Right forelimb (tissue), 1 donor: ENCODE results near the gene CCDC192.

Experiments
- DNase-seq: peaks from one replicate; pipeline ENCODE4 v3.0.0-alpha.2; 2018

The CCDC192 gene

GRCh38 chr5:127930311-127930710 is 227.1 kb downstream of the CCDC192 start:
- DNase-seq: no peak

DNA sequence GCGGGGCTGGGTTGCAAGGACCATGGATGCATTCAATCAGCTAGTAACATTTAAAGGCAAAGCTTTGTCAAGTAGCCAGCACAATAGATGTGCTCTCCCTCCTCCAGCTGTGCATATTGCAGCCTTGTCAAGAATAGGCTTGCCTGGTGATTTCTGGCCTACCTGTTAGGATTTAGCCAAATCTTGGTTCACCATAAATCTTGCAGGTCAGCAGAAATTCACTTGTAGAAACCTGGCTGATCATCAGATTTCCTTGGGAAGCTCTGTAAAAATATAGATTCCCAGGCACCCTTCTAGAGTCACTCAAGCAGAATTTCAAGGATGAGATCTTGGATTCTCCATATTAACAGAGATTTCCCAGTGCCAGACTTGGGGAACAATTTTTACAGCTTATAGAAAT is 228.2 kb downstream of the CCDC192 start:
- no peak for DNase-seq

- no peak for DNase-seq
Measured at GRCh38 chr5:127933348-127933747, 230.2 kb downstream of the CCDC192 start.

DNA sequence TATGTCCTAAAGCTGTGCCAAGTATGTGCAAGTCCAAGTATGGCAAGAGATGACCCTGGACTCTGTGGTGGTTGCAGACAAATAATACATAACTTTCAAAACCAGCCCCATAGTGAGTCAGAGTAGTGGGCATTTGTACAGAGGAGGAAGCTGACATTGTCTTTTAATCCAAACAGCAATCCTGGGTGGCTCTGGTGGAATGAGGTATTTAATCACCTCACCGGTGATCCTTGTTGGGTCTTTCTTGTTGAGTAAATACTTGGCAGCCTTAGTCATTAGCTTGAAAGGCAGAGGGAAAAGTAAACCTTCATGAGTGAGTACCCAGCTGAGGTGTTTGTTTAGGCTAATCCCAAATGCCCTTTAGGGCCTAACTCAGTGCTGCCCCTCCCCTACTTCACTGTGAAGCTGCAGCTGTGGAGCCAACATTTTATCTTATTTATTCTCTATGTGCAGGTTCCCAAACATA is 231.6 kb downstream of the CCDC192 start:
- no peak for DNase-seq

DNA sequence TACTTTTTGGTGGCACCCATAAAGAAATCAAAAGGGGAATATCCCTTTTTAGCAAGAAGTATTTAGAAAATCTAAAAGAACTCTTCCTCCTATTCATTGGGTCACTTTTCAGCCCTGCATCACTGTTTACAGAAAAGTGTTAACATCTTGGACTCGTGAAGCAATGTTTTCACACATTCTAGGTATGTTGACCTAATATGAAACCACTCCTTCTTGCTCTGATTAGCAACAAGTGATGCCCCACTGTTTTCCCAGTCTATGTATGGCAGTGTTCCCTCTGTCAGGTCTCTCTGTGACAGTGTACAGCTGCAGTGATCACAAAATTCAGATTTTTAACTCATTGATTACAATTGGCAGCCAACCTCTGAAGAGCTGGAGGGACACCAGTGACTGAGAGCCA is 232.2 kb downstream of the CCDC192 start:
- DNase-seq: no peak

DNA sequence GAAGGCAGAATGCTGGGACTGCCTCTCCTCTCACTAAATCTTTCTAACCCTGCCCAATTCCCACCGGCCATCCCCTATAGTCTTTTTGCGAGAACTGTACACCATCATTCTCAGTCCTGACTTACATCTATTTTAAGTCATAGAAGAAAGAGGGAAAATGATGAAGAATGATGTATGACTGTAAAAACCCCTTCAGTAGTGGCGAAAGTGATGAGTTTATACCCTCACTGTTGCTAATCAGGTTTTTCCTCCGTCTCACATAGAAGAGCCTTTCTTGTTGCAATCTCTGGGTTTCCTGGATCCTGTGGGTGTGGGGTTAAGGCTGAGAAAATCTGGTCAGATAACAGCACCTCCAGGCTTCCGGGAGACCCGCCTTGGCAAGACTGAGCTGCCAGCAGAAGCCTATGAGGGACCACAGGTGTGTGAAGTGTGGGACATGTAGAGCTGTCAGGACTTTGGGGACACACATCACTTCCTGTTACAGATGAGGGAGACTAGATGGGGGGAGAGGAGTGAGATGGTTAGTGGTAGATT is 233.3 kb downstream of the CCDC192 start:
- DNase-seq: no peak

DNA sequence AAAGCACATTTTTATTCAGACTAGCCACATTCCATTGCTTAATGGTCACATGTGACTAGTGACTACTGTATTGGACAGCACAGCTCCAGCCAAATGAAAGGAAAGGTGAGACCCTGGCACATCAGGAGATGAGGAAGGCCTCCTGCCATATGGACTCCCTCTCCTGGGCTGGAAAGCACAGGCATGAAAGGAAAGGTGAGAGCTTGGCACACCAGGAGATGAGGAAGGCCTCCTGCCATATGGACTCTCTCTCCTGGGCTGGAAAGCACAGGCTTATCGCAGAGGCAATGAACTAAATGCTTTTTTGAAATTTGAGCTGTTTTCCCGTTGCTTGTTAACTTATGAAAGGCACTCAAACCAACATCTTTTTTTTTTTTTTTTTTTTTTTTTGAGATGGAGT is 235.6 kb downstream of the CCDC192 start:
- no peak for DNase-seq

DNA sequence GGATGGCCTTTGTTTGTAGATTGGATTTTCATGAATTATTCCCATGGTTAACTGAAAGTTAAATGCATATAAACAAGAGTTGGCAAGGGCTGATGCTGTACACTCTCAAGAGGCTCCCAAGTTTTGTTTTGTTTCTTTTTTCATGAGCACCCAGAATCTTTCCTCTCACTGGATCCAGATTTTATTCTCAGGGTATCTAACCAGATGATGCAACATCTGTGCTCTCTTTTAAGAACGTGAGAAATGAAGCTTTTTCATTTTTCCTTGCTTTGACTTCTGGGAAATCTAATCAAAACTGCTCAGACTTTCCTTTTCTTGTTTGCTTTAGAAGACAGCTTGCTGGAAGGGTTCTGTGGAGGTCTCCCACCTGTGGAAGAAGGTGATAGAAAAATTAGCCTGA is 237.7 kb downstream of the CCDC192 start:
- no peak for DNase-seq

DNA sequence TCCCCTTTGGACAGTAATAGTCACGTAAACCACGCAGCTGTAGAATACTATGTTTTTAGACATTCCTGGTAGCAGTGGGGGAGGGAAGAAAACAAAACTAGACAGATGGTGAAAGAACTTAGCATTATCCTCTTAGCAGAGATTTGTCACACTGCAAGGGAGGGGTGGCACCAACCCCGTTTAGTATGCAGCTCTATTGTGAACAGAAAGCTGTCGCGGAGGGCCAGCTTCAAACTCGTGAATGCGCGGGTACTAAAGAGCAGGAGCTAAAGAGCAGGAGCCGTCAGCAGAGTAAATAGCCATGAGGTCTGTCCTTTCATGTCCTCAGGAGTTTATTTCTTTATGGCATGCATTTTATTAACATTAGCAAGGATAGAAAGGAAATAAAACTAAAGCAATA is 238.5 kb downstream of the CCDC192 start:
- DNase-seq: no peak

DNA sequence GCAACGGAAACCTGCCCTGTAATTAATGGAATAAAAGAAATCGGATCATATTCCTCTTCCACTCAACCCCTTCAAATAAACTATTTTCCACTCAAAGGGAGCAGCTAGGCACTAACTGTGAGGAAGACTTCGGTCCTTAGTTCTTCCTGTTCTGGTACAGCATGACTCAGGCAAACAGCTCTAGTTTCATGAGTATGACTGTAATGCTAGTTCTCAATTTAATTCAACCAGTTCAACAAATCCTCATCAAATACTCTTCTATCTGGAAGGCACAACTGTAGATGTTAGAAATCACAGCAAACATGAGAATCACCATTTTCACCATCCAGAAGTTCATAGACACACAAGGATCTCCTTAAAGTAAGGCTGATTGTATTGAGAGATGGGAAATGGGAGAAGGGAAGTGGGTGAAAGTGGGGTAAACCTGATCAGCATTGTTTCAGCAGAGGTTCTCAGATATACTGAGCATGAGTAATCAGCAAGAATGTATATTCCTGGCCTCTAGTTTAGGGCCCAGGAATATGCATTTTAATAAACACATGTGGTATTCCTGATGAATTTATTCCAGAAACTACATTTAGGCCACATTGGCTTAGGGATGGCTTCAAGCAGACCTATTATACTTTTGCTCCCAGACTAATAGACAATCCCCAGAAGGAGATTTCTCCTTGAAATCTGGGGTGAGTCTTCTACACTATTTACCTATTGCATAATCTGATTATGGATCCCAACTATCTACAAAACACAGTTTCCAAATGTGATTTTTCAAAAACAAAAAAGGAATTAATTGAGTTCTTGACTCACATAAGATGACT is 239.3 kb downstream of the CCDC192 start:
- DNase-seq: no peak

DNA sequence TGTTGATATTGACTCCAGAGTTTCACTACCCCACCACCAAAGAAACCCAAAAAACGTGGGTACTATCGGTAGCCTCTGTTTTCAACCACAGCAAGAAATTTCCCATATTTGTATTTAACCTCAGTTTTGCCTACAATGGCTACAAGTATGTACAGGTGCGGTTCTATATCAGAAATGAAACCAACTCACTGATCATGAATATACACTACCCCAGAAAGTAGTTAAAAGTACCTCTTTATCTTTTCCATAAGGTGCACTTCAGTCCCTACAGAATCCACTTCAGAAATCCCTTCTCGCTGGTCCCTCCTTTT is 239.8 kb downstream of the CCDC192 start:
- no peak for DNase-seq

- DNase-seq: no peak
Measured at GRCh38 chr5:127944125-127944524, 240.9 kb downstream of the CCDC192 start.

- no peak for DNase-seq
Measured at GRCh38 chr5:127947941-127948340, 244.8 kb downstream of the CCDC192 start.

- no peak for DNase-seq
Measured at GRCh38 chr5:127950707-127951391, 247.7 kb downstream of the CCDC192 start.

DNA sequence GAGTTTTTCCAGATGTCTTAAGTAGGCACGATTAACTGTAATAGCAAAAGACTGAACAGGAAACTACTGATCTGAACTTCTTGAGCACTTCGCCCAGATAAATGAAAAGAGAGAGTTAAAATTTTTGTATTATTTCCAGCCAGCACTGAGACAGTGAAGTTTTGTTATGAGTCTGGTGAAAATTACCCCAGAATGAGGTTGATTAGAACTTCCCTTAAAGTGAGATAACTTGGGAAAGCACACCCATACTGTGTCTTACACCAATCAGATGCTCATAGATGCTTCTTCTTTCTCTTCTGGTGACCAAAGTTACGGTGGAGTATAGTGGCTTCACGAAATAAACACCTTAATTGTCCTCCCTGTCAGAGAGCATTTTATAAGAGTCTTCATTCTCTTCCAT is 248.6 kb downstream of the CCDC192 start:
- no peak for DNase-seq

- DNase-seq: no peak
Measured at GRCh38 chr5:127957183-127957582, 254.0 kb downstream of the CCDC192 start.

DNA sequence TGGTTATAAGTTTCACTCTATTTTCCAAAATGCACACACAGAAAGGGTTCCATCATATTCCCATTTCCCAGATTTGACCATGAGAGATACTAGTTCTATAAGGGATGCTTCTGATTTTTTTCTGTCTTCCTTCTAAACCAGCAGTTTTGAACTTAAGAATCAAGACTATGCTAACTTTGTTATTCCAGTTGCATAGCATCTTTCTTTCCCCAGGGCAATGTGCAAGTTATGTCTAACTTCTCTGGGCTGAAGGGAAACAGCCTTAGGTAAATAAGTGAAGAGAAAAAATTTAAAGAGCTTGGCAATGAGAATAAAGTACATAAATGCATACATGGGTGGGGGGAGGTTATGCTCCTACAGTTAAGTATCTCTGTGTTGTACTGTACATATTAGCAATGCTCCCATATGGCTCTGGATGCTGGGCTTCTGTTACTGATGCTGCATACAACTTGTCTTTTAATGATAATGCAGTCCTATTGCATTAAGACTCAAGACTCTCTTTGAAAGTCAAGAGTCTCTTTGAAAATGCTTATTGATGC is 254.6 kb downstream of the CCDC192 start:
- DNase-seq: no peak

GRCh38 chr5:127958421-127959011 is 255.3 kb downstream of the CCDC192 start:
- no peak for DNase-seq

DNA sequence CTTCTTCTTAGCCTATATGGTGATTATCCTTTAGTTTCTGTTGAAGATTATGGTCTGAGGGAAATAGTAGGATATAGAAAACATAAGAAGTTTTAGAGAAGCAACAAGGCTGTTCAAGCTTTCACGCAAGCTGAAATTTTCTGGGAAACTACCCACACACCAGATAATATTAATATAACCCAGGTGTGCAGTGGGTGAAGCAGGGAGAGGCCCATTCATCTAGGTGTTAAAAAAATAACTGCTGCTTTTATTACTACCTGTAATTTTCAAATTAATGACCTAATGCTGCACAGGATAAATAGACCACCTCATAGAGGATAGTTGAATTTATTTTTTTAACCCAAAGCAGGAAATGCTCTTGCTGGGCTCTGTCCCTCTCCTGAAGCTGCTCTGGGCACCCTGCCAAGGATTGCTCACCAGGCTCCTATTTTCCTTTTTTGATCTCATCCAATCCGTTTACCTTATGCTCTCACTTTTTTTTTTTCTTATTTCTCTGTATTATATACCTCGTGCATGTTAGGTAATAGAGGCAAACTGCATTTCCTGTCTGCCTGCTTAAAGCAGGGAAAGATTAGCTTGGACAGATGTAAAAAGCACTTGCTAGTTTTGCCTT is 256.1 kb downstream of the CCDC192 start:
- peak; percentile 58 for DNase-seq

- no peak for DNase-seq
Measured at GRCh38 chr5:127960270-127960691, 257.1 kb downstream of the CCDC192 start.

DNA sequence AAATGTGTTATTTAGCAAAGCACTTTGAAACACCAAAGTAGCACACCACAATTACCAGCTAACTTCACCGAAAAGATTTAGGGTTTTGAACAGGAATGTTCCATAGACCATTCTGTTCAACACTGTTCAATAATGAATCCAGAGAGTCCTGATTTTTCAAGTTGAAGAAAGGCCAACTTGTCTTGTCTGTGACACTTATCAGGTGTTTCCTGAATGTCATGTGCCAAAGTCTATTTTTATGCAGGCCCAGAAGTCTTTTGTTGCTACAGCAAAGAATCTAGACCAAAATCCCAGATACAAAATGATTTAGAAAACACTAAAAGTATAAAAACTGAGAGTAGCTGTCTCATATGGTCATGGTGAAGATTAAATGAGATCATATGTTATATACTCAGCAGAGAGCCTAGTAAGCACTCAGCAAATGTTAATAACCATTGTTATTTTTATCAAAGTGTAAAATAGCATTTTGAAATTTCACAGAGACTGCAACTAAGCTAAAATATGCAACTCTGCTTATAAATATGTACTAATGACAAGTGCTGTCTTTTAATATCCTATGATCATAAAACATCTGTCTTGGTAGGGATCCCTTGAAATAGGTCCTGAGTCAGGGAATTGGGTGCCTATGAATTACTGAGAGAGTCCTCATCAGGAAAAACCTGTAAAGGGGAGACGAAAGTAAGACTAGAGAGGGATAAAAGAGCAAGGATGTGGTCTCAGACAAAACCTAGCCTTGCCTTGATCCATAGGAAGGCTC is 258.0 kb downstream of the CCDC192 start:
- DNase-seq: no peak

GRCh38 chr5:127961763-127962145 is 258.6 kb downstream of the CCDC192 start:
- no peak for DNase-seq
